ENCODE data around the gene PRM2.

The PRM2 gene

DNA sequence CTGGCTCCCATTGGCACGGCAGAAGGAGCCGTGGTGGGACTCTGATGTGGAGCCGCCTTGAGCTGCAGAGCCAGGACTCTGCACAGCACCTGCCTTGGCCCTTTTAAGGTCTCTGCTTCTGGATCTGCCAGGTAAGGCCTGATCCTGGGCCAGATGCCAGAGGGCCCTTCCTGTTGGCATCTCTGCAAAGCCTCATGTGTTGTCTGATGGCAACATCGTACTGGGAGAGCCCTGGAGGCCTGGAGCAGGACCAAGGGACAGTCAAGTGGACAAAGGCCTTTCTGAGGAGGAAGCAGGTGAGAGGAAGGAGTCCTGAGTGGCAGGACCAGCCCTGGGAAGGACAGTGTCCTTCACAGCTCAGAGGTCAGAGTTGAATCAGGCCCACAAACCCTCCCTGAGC, 46.4 kb downstream of the PRM2 start:
- DNase-seq (ENCODE audit: low read depth in 3 of 3), result no peak

DNA sequence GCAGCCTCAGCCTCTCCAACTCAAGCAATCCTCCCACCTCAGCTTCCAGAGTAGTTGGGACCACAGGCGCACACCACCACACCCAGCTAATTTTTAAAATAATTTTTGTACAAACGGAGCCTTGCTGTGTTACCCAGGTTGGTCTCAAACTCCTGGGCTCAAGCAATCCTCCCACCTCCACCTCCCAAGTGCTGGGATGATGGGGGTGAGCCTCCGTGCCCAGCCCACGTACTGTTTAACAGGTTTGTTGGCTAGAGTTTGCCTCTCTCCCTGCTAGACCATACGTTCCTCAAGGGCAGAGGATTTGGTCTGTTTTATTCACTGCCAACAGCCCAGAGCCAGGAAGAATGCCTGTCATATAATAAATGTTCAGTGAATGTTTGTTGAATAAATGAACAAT, 46.8 kb downstream of the PRM2 start:
- no peak for DNase-seq (ENCODE audit: low read depth in 3 of 3)

DNA sequence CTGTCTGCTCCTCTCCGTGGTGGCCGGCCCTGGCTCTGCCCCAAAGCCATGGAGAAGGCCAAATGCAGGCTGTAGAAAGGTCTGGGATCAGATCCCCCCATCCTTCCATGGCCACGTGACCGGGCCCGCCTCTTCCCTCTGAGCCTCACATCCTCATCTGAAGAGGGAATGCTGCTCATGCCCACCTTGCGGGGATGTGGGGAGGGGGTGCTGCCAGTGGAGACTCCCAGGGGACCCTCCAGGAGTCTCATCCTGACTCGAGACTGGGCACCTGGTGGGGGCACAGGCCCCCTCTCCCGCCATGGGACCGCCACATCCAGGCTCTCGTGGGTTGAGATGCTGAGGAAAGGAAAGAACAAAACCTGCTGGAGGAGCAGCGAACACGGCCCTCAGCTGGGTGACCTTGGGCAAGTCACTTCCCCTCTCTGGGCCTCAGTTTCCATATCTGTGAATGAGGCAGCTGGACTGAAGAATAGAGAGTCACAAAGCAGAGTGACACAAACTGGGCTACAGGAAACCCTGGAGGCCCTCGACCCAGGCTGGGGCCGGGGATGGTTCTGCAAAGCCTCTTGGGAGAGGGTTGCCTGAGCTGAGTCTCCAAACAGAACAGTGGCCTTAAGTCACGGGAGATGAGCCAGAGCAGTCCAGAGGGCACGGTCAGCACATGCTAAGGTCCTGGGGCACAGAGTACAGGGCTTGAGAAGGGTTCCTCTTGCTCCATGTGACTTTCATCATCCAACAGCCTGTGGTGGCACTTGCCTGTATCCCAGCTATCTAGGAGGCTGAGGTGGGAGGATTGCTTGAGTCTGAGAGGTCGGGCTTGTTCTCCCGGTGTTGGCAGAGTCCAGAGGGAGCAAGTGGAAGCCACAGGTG, 50.4 kb downstream of the PRM2 start:
- DNase-seq (ENCODE audit: low read depth in 3 of 3), result no peak
